CD4-positive, CD25-positive, alpha-beta regulatory T cell (primary cell): ENCODE results near the gene MAPK12. TPM values are rescaled to one million over a fixed set of nuclear protein-coding genes. Genes with fewer than 3 reads are reported as not detected.

Experiments used
- ATAC-seq, 2 donors: fragments of 150-1000 bp; cut with Tn5 transposase; one replicate each; pipeline ENCODE4 v1.10.0; 2021; ENCODE audit warnings: low read depth in 2 of 2, moderate number of reproducible peaks in 2 of 2, moderate library complexity in 1 of 2
- DNase-seq, 3 donors: peaks; one replicate each; pipeline versions ENCODE4 v3.0.0 to v3.0.0-alpha.2; 2012 to 2022; ENCODE audit warnings: mixed read lengths in 1 of 3
- H3K27ac ChIP-seq: one replicate; pipeline ENCODE4 v1.7.0; 2013; ENCODE audit warnings: mild to moderate bottlenecking, low read length; ENCODE audit not compliant: insufficient read depth, poor library complexity, severe bottlenecking
- H3K27me3 ChIP-seq: one replicate; pipeline ENCODE4 v1.7.0; 2013; ENCODE audit warnings: low read length; ENCODE audit not compliant: control insufficient read depth, insufficient read depth
- H3K36me3 ChIP-seq: one replicate; pipeline ENCODE4 v1.7.0; 2013; ENCODE audit warnings: mild to moderate bottlenecking, low read length, moderate library complexity; ENCODE audit not compliant: control insufficient read depth, insufficient read depth
- H3K4me1 ChIP-seq: 2 replicates; pipeline ENCODE4 v1.7.0; 2013; ENCODE audit warnings: mild to moderate bottlenecking, low read length; ENCODE audit not compliant: insufficient read depth, control insufficient read depth, poor library complexity, severe bottlenecking
- H3K4me3 ChIP-seq: one replicate; pipeline ENCODE4 v1.7.0; 2013; ENCODE audit warnings: low read depth, mild to moderate bottlenecking, low read length, moderate library complexity
- H3K9me3 ChIP-seq, 2 experiments: 1 replicate in 1 of 2; 2 replicates in 1 of 2; pipeline ENCODE4 v1.7.0; 2013; ENCODE audit warnings: low read length in 2 of 2, mild to moderate bottlenecking in 1 of 2, moderate library complexity in 1 of 2; ENCODE audit not compliant: control insufficient read depth in 2 of 2
- H3K27ac Mint-ChIP-seq, 3 donors: one replicate each; pipeline ENCODE4 v1.8.0; 2020 to 2022; ENCODE audit warnings: mild to moderate bottlenecking in 3 of 3, mixed read lengths in 3 of 3, moderate library complexity in 2 of 3
- H3K27me3 Mint-ChIP-seq: one replicate; pipeline ENCODE4 v1.8.0; 2022; ENCODE audit warnings: mild to moderate bottlenecking, mixed read lengths
- H3K36me3 Mint-ChIP-seq: one replicate; pipeline ENCODE4 v1.8.0; 2020; ENCODE audit warnings: mixed read lengths
- H3K4me1 Mint-ChIP-seq, 4 donors: one replicate each; pipeline ENCODE4 v1.8.0; 2020 to 2022; ENCODE audit warnings: mixed read lengths in 4 of 4, mild to moderate bottlenecking in 1 of 4
- H3K4me3 Mint-ChIP-seq, 4 donors: one replicate each; pipeline ENCODE4 v1.8.0; 2020 to 2022; ENCODE audit warnings: mild to moderate bottlenecking in 4 of 4, mixed read lengths in 4 of 4, moderate library complexity in 3 of 4
- H3K9me3 Mint-ChIP-seq, 7 donors: one replicate each; pipeline ENCODE4 v1.8.0; 2020 to 2022; ENCODE audit warnings: mixed read lengths in 7 of 7, mild to moderate bottlenecking in 3 of 7, moderate library complexity in 2 of 7
- polyA plus RNA-seq, 4 donors: library from polyadenylated mRNA; unstranded; fragments of 300-500 nt; fragmentation: Illumina TruSeq; gene quantifications; one replicate each; pipeline ENCODE4 v1.2.3, GENCODE V29; 2021
- total RNA-seq: library from RNA; stranded (reverse); gene quantifications from one replicate; pipeline ENCODE4 v1.2.3, GENCODE V29; 2022

MAPK12 gene
- total and polyA plus RNA-seq, 5 donors from 2014 or later: 0.03 to 2.0 (median 0.05) TPM; not detected in 2

DNA sequence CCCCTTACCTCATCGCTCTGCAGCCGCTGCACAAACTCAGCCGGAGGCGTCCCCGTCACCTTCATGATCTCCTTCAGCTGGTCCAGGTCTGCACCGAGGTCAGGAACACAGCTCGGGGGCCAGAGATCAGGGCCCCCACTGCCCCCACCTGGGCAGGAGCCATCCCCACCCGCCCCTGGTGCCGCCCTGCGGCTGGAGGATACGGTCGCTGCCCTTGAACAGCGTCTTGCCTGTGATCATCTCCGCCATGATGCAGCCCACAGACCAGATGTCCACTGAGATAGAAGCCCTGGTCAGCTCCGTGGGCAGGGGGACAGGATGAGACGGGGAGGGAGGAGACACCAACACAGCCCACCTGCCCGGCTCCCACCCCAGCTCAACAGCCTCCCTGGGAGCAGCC, 5.9 kb downstream of the MAPK12 start:
- H3K36me3 Mint-ChIP-seq: no peaks in the 10 kb centered on the region
- no peak overlapping the region for H3K27ac Mint-ChIP-seq

DNA sequence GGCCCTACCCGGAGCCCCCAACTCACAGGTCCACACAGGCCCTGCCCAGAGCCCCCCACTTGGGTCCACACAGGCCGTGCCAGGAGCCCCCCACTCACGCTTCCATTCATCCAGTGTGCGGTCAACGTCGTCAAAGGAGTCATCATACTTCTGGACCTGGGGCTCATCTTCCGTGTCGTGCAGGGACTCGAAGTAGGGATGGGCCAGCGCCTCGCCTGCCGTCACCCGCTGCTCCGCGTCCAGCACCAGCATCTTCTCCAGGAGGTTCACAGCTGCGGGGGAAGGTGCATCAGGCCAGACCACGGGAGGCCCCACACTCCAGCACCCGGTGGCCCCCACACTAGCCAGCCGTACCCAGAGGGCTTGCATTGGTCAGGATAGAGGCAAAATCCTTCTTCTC, 6.4 kb downstream of the MAPK12 start:
- Histone ChIP-seq H3K27ac (no peak overlapping the region), H3K27me3 (no peaks in the 10 kb centered on the region), H3K9me3 (no peaks in the 10 kb centered on the region), H3K4me3 (no peak overlapping the region), H3K4me1 (peaks cover 16% of the 10 kb centered on the region), H3K36me3 (no peaks in the 10 kb centered on the region)
- H3K36me3 Mint-ChIP-seq: no peaks in the 10 kb centered on the region
- no peak overlapping the region for H3K27ac Mint-ChIP-seq
- DNase-seq (no peak), ATAC-seq (no peak)
- H3K4me3 Mint-ChIP-seq: no peak overlapping the region
- H3K27me3 Mint-ChIP-seq: peaks cover 11% of the 10 kb centered on the region
- peaks cover 0 to 1% (median 0%) of the 10 kb centered on the region in 7 donors for H3K9me3 Mint-ChIP-seq
- H3K4me1 Mint-ChIP-seq: peaks cover 0 to 11% (median 0%) of the 10 kb centered on the region in 4 donors

More for the DNA sequence above, 5.9 kb downstream of the MAPK12 start:
- H3K4me3 Mint-ChIP-seq: no peak overlapping the region
- Histone ChIP-seq H3K27ac (no peak overlapping the region), H3K27me3 (no peaks in the 10 kb centered on the region), H3K9me3 (no peaks in the 10 kb centered on the region), H3K4me3 (no peak overlapping the region), H3K4me1 (peaks cover 13% of the 10 kb centered on the region), H3K36me3 (no peaks in the 10 kb centered on the region)
- H3K27me3 Mint-ChIP-seq: peaks cover 11% of the 10 kb centered on the region
- H3K4me1 Mint-ChIP-seq: peaks cover 0 to 8% (median 0%) of the 10 kb centered on the region in 4 donors
- ATAC-seq (no peak), DNase-seq (no peak)
- H3K9me3 Mint-ChIP-seq: peaks cover 0 to 1% (median 0%) of the 10 kb centered on the region in 7 donors

DNA sequence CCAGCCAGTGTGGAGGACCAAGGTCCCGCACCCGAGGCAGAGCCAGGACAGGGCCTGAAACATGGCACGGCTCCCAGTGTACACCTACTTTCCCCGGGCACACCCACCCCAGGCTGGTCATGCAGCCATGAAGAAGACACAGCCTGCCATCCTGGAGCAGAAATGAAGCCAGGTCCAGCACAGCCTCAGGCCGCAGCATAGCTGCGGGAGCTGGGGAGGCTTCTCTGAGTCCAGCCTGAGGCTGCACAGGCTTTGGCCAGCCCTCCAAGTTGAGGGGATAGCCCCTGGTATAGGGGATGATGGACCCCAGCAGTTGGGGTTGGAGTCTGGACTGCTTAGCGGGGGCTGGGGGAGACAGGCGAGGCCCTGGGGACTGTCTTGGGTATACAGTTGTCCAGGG, 7.5 kb downstream of the MAPK12 start:
- Mint-ChIP-seq H3K36me3 (no peaks in the 10 kb centered on the region), H3K27me3 (peaks cover 2% of the 10 kb centered on the region), H3K4me3 (peak overlapping the region in 1 of 4 donors; percentile 49), H3K27ac (no peak overlapping the region), H3K4me1 (peaks cover 0 to 13% (median 0%) of the 10 kb centered on the region in 4 donors), H3K9me3 (peaks cover 0 to 1% (median 0%) of the 10 kb centered on the region in 7 donors)
- Histone ChIP-seq H3K4me1 (peaks cover 26% of the 10 kb centered on the region), H3K27me3 (no peaks in the 10 kb centered on the region), H3K4me3 (no peak overlapping the region), H3K36me3 (no peaks in the 10 kb centered on the region), H3K9me3 (no peaks in the 10 kb centered on the region), H3K27ac (no peak overlapping the region)
- no peak for DNase-seq
- ATAC-seq: no peak

DNA sequence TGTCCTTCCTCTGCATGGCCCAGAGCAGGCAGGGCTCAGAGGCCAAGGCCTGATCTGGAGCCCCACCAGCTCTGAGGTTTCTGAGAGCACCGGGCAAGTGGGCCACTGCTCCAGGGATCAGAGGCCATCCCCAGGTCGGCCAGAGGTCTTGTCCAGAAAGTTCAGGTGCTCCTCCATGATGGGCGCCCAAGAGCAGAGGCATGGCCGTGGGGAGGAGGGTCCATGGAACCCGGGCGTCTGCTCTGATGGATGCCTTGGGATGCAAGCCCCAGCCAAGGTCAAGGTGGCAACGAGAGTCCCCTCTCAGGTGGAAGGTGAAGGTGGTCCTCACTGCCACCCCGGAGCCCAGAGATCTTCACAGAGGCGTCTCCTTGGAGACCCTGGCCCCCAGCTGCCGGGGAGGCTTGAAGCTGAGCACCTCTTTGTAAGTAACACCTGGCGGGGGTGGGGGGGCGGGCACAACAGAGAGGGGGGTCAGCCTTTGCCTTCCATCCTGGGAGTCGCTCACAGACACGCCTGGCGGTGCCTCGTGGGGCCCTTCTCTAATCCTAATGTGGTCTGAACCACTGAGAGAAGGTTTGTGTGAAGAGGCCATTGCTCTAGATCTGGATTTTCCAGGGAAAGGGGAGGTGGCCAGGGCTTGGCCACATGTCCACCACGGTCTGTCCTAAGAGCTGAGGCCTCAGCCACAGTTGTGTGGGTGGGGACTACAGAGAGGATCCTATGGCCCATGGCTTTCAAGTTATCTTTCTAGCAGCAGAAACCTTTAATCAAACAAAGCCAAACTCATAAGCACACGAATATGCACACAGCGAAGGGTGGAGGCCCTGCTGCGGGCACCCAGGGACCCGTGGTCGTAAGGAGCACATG, 8.2 kb downstream of the MAPK12 start:
- no peaks in the 10 kb centered on the region for H3K36me3 ChIP-seq
- no peak for DNase-seq
- Mint-ChIP-seq H3K4me1 (peaks cover 0 to 13% (median 0%) of the 10 kb centered on the region in 4 donors), H3K9me3 (peaks cover 0 to 1% (median 0%) of the 10 kb centered on the region in 7 donors), H3K27me3 (no peaks in the 10 kb centered on the region), H3K4me3 (peak overlapping the region in 1 of 4 donors; percentile 66), H3K36me3 (no peaks in the 10 kb centered on the region), H3K27ac (no peak overlapping the region)
- peaks cover 31% of the 10 kb centered on the region for H3K4me1 ChIP-seq
- H3K27me3 ChIP-seq: no peaks in the 10 kb centered on the region
- no peak overlapping the region for H3K4me3 ChIP-seq
- no peak for ATAC-seq
- H3K9me3 ChIP-seq: no peaks in the 10 kb centered on the region
- no peak overlapping the region for H3K27ac ChIP-seq

DNA sequence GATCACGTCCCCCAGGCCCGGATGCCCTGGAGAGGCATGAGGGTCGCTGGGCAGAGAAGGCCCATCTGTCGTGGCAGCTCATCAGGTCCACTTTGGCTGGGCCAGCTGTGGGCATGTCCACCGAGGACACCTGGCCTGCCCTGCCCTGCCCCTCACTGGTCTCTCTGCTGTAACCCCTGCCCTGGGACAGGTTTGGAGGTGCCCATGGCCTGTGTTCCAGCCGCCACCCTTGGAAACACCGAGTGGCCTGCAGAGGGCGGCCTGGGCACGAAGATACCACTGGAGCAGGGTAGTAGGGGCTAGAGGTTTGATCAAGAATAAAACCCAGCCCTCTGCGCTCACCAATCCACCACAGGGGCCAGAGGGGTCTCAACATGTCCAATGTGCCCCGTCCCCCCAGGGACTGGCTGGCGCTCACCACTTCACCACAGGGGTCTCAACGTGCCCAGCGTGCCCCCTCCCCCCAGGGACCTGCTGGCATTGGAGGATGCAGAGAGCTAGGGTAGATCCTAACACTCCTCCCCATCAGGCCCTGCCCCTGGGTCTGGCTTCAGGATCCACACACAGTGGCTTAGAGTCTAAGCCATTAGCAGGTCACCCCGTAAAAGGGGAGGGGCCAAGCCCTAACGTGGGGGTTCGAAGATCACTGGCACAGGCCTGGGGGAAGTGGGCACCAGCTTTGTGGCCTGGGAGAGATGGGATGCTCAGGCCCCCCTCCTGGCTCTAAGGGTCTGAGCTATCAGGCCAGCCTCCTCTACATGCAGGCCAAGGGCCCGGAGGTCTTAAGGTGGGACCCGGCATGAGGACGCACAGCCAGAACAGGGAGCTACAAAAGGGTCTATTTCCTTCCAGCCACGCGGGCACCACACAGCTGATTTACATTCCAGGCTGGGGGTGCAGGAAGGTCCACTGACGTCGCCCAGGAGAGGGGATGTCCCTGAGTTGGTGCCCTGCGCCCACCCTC, 9.1 kb downstream of the MAPK12 start:
- Mint-ChIP-seq H3K27me3 (no peaks in the 10 kb centered on the region), H3K27ac (peak overlapping the region in 1 of 3 donors; percentile 32), H3K9me3 (peaks cover 0 to 1% (median 0%) of the 10 kb centered on the region in 7 donors), H3K36me3 (no peaks in the 10 kb centered on the region), H3K4me1 (peaks cover 0 to 18% (median 5%) of the 10 kb centered on the region in 4 donors), H3K4me3 (peak overlapping the region; percentile 66 to 87 (median 82))
- ATAC-seq (peak; percentile 72 to 78), DNase-seq (peak; percentile 48 to 77 (median 71))
- H3K36me3 ChIP-seq: no peaks in the 10 kb centered on the region
- no peak overlapping the region for H3K4me3 ChIP-seq
- no peaks in the 10 kb centered on the region for H3K27me3 ChIP-seq
- H3K9me3 ChIP-seq: no peaks in the 10 kb centered on the region
- peaks cover 40% of the 10 kb centered on the region for H3K4me1 ChIP-seq
- H3K27ac ChIP-seq: peak overlapping the region; percentile 67

DNA sequence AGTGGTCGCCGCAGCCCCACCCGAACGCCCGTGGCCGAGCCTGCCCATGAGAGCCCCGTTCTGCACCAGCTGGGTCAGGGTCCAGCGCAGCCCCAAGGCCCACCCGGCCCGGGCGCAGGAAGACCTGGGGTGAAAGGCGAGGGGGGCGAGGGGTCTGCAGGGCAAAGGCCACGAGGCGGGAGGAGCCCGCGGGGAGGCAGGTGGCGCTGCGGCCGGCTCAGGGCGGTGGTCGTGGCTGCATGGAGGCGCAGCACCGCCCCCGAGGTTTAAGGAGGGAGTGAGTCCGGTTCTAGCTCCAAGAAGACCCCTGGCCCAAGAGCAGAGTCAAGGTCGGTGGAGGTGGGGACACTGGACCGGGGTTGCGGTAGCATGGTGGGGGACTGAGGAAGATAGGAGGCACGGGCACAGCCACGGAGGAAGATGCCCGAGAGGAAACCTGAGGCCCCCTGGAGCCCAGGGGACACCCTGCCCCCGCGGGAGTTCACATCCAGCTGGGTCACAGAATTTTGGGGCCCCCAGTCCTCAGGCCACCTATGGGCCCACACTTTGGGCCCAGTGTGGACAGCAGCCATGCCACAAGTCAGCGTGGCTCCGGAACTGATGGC, 9.9 kb downstream of the MAPK12 start:
- Mint-ChIP-seq H3K27me3 (no peaks in the 10 kb centered on the region), H3K27ac (peak overlapping the region in 1 of 3 donors; percentile 32), H3K4me3 (peak overlapping the region; percentile 56 to 87 (median 72)), H3K4me1 (peaks cover 0 to 21% (median 7%) of the 10 kb centered on the region in 4 donors), H3K36me3 (no peaks in the 10 kb centered on the region), H3K9me3 (peaks cover 0 to 1% (median 0%) of the 10 kb centered on the region in 7 donors)
- DNase-seq: peak in 2 of 3 donors; percentile 18 to 36
- no peaks in the 10 kb centered on the region for H3K9me3 ChIP-seq
- H3K4me3 ChIP-seq: no peak overlapping the region
- H3K27ac ChIP-seq: peak overlapping the region; percentile 67
- H3K27me3 ChIP-seq: no peaks in the 10 kb centered on the region
- peaks cover 1% of the 10 kb centered on the region for H3K36me3 ChIP-seq
- no peak for ATAC-seq
- H3K4me1 ChIP-seq: peaks cover 40% of the 10 kb centered on the region
